GM12864 (cell line): Measurements from ENCODE around the gene NDUFA7.
"Not testable (repeated sequence)": the region's sequence is repeated elsewhere in the genome, so short reads cannot be mapped to it uniquely, and the experiment has no call there.

Experiments
- DNase-seq: peaks from one replicate; pipeline ENCODE4 v3.0.0-alpha.2; 2011; ENCODE audit warnings: low read depth
- H3K4me3 ChIP-seq: 2 replicates; pipeline ENCODE4 v1.5.1; 2011; ENCODE audit warnings: mild to moderate bottlenecking, low read depth, low read length, control low read depth
- CTCF ChIP-seq: IDR thresholded peaks from 2 replicates; pipeline ENCODE4 v1.5.1; 2011; ENCODE audit warnings: low read depth, mild to moderate bottlenecking, moderate library complexity, low read length, control low read depth, inconsistent platforms; ENCODE audit errors: missing control alignments

Gene NDUFA7

DNA sequence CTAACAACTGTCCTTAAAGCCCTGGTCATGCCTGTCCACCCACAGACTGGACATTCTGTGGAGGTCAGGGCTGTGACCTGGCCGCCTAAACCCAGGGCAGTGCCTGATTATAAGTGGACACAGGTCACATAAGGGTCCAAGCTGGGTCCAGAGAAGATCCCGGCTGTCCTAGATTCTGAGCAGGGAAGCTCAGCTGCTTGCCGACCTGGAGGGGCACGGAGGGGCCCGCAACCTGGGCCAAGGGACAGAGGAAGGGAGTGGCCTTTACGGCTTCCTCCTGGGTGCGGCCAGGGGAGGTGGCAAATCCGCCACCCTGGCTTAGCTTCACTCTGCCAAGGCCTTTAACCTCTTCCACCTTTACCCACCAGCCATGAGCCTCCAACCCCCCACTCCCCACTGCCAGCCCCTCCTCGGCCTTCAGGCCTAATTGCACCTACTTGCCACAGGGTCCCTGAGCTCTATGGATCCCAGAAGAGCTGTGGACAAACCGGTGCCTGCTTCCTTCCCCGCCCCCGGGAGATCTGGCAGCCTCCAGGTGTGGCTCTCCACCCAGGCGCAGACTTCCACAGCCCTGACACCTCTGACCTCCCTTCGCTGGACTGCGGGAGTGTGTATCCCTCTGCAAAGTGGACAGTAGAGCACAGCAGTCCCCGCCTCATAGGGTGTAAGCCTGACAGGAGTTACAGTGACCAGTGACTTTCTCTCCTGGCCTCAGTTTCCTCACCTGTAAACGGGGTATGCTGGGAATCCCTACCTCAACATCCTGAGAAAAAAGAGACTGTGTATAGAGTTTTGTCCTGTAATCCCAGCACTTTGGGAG, 14.7 kb downstream of the NDUFA7 start:
- peak overlapping the region; percentile 28 for H3K4me3 ChIP-seq
- DNase-seq, result no peak

GRCh38 chr19:8305798-8306197, 15.4 kb downstream of the NDUFA7 start:
- no peak for TF ChIP-seq CTCF
- no peak overlapping the region for H3K4me3 ChIP-seq
- DNase-seq, result no peak

More for the DNA sequence above, 14.7 kb downstream of the NDUFA7 start:
- no peak for TF ChIP-seq CTCF

GRCh38 chr19:8304841-8305621, 16.1 kb downstream of the NDUFA7 start:
- no peak for DNase-seq
- TF ChIP-seq CTCF, result no peak

DNA sequence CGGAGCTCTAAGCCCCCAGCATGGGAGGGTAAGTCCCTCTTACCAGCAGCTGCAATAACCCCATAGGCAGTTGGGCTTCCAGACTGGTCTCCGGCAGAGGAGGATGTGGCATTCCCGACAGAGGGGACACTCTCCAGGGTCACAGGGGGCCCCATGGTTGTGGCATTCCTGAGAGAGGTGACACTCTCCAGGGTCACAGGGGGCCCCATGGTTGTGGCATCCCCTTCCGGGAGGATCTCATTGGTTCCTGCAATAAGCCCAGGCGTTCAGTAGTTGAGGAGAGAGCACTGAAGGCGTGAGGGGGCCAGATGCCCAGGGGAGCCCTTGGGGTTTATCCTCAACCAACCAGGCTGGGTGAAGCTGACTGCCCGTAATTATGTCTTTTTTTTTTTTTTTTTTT, 18.4 kb downstream of the NDUFA7 start:
- no peak overlapping the region for H3K4me3 ChIP-seq
- no peak for DNase-seq
- no peak for TF ChIP-seq CTCF

More at GRCh38 chr19:8304841-8305621, 16.1 kb downstream of the NDUFA7 start:
- no peak overlapping the region for H3K4me3 ChIP-seq

GRCh38 chr19:8302357-8302691, 18.9 kb downstream of the NDUFA7 start:
- no peak for DNase-seq
- no peak for TF ChIP-seq CTCF
- no peak overlapping the region for H3K4me3 ChIP-seq

DNA sequence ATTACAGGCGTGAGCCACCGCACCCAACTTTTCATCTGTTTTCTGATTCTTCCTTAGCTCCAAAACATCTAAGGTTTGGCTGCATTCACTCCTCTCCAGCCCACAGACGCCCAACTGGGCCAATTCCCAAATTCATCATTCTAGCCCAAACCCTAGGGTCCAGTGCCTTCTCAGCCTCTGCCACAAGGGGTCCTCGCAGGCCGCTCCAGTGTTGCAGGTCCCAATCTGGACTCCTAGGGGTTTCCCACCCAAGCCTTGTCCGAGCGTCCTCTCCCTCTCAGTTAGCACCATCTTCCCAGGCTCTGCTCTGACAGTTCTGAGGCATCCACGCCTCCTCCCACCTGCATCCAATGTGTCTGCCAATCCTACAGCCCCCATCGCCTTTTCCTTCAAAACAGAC, 29.8 kb downstream of the NDUFA7 start:
- H3K4me3 ChIP-seq, DNase-seq: not testable (repeated sequence)

- DNase-seq, H3K4me3 ChIP-seq: not testable (repeated sequence)
Measured at GRCh38 chr19:8276508-8276907, 44.7 kb downstream of the NDUFA7 start.

DNA sequence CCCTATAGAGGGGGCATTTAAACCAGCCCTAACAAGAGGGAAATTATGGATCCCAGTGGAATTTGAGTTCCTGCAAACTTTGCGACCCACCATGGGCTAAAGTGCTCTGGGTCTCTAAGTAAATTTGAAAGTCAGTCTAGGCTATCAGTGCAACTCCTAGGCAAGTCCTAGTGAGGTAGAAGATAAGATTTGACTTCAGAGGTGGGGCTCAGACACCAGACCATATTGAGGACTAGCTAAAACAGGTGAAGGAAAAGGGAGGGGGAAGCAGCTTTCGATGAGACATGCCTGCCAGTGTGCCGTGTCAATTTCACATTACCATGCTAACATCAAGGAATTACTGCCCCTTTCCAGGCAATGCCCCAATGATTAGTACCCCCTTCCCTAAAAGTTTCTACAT, 51.5 kb downstream of the NDUFA7 start:
- no peak overlapping the region for H3K4me3 ChIP-seq
- TF ChIP-seq CTCF, result no peak
- DNase-seq, result no peak
